Inflammatory macrophage (primary cell): ENCODE measurements around the gene ALPI.
"Not testable (repeated sequence)": the region's sequence is repeated elsewhere in the genome, so short reads cannot be mapped to it uniquely, and the experiment has no call there.

Source experiments
- DNase-seq, 2 donors: peaks; one replicate each; pipeline ENCODE4 v3.0.0-alpha.2; 2020 to 2022

ALPI gene

DNA sequence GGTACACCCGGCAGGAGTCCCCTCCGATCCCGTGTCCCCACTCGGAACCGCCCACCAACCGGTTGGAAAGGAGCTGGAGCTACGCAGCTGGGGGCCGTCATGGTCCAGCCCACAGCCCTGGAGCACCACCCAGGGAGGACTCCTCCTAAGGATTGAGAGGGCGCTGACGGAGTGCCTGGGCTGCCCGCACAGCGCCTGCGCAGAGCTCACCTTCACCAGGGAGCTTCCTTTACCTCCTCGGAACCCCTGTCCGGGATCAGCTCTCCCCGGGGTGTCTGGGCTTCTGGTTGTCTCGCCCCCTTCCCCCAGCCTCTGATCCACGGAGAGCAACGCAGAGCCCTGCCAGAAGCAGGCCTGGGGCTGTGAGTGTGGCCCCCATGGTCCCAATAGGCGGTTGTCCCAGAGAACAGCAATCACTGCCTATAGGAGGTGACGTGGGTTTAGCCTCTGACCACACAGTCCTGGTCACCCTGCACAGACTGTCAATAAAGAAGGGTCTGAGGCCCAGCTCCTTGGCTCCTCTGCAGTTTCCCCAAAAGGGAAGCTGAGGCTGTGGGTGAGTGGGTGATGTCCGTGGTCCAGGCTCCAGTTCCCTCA is 34.7 kb upstream of the ALPI start:
- DNase-seq: no peak

DNA sequence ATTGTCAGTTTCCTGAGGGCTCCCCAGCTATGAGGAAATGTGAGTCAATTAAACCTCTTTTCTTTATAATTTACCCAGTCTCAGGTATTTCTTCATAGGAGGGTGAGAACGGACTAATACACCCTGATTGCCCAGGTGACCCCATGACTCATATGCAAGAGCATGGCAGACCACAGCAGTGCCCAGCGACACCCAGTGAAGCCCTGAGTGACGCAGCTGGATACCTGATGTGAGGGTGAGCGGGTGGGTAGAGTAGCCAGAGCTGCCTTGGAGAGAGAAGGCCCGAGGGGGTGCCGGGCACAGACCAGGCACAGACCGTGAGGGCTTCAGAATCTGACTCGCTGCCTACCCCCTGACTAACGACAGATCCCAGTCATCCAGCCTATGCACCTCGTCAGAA is 33.9 kb upstream of the ALPI start:
- DNase-seq: no peak

DNA sequence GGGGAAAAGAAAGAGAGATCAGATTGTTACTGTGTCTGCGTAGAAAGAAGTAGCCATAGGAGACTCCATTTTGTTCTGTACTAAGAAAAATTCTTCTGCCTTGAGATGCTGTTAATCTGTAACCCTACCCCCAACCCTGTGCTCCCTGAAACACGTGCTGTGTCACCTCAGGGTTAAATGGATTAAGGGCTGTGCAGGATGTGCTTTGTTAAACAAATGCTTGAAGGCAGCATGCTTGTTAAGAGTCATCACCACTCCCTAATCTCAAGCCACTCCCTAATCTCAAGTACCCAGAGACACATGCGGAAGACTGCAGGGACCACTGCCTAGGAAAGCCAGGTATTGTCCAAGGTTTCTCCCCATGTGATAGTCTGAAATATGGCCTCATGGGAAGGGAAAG is 33.0 kb upstream of the ALPI start:
- not testable (repeated sequence) for DNase-seq

DNA sequence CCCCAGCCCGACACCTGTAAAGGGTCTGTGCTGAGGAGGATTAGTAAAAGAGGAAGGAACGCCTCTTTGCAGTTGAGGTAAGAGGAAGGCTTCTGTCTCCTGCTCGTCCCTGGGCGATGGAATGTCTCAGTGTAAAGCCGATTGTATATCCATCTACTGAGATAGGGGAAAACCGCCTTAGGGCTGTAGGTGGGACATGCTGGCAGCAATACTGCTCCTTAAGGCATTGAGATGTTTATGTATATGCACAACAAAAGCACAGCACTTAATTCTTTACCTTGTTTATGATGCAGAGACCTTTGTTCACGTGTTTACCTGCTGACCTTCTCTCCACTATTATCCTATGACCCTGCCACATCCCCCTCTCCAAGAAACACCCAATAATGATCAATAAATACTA is 32.5 kb upstream of the ALPI start:
- DNase-seq: not testable (repeated sequence)

DNA sequence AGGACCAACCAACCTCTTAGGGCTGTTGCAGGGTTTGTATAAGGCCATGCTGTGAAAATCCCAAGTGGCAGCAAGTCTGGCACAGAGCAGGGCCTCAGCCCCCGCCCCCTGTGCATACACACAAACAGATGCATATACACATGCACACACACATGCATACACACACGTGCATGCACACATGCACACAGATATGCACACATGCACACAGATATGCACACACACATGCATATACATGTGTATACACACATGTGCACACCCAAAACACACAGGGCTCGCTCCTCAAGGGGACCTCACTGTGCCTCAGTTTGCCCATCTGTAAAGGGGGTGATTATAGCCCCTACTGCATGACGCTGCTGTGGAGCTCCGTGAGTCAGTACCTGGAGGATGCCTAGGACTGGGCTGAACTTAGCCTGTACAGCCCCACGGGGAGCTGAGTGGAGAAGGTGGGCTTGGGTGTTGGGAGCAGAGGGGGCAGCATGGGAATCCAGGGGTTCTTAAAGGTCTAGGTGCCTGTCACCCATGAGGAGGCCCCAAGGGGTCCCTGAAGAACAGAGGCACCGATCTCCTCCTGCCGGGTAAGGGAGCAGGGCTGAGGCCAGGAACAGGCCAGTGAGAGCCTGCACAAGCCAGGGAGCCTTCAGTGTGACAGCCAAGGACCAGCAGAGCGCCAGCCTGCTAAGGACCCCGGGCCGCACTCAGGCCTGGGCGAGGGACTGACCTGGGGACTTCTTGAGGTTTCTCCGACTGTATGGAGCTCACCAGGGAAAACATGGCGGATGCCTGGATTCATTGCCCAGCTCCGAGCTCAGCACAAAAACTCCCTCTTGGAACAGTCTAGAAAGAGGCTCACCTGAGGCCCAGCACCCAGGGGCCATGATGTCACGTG is 24.0 kb upstream of the ALPI start:
- DNase-seq: no peak

DNA sequence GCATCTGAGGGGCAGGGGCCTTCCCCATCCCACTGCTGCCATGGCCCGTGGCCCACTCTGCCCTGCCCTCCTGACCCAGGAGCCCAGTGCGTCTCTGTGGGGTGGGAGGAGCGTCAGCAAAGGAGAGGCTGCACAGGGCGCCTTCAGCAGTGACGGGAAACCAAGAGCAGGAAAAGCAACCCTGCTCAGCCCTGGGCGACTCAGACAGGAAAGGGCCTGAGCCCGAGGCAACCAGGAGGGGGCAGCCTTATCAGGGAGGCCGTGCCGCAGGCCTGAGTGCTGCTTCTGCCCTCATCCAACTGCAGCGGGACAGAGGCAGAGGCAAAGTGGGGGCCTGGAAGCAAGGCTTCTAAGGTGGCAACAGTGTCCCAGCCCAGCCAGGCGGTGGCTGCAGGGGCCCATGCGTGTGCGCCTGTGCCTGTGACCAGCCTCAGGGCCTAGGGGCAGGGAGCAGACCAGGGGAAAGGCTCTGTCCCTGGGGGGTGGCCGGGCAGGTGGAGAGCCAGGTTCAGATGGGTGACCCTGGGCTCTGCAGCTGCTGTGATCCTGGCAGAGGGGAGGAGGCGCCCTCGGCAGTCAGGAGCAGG is 23.3 kb upstream of the ALPI start:
- peak in 1 of 2 donors; percentile 25 for DNase-seq

DNA sequence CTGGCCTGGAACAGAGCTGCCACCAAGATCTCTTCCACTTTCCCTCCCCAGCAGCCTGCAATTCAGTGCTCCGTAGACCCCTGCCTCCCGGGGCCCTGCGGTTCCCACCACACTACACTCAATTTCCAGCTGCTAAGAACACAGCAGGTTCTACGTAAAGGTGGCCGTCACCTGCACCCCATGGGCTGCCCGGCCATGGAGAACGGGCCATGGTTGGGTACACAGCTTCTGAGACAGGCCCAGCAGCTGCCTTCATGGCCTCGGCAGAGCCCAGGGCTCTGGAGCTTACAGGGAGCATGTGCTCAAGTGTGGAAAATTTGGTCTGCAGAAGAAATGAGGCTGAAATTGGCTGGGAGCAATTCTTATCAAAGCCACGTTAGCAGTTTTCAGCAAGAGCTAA is 22.3 kb upstream of the ALPI start:
- DNase-seq: not testable (repeated sequence)

DNA sequence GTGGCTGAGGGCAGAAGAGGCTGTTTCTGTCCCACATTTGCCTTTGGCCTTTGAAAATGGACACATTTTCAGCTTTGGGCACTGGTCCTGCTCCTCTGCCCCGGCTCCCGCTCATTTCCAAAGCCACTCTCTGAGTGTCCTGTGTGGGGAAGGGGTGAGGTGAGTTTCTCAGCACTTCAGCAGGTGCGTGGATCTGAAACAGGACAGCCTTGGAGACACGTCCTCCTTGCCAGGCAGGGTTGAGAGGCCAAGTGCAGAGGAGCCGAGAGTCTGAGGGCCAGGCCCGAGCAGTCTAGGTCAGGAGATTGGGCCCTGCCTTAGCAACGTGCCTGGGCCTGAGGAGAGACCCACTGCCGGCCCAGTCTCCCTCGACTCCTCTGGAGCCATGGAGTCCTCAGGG is 21.9 kb upstream of the ALPI start:
- no peak for DNase-seq

DNA sequence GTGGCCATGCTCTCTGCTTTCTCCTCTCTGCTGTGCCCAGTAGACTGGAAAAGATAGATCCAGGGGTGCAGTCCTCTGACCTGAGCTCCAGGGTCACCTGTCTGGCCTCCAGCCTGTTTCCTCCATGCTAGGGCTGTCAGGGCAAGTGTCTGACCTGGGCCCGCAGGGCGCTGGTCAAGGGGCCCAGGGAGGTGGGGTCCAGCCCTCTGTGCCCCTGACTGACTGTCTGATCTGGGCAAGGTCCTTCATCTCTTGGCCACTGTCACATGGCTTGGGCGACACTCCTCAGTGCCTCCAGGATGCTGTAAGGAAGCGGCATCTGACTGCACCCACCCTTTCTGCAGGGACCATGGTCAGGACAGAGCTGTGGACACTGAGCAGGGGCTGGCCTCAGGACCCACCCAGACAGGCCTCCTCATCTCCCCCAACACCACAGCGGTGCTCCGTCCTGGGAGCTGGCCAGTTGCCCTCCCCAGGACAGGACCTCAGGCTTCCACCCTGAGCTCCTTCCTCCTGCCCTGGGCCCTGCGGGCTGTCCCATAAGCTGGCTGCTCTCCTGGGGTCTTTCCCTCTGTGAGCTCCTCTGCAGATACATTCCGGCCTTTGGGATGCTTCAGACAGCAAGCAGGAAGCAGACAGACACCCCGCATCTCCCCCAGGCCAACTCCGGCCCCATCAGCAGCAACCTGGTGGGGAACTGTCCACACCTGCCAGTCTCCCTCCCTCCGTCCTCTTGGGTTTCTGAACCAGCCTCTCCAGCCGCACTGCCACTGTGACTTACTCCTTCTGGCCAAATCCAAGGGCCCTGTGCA is 21.2 kb upstream of the ALPI start:
- DNase-seq: no peak

DNA sequence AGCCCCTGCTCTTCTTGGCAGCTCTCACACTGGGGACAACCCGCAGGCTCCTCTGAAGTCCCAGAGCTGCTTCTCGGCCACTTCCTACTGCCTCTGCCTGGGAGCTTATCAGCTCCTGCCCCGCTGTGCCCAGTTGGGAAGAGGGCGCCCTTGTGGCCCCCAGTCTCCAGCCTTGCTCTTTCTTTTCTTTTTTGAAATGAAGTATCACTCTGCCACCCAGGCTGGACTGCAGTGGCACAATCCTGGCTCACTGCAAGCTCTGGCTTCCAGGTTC is 20.6 kb upstream of the ALPI start:
- DNase-seq: no peak

DNA sequence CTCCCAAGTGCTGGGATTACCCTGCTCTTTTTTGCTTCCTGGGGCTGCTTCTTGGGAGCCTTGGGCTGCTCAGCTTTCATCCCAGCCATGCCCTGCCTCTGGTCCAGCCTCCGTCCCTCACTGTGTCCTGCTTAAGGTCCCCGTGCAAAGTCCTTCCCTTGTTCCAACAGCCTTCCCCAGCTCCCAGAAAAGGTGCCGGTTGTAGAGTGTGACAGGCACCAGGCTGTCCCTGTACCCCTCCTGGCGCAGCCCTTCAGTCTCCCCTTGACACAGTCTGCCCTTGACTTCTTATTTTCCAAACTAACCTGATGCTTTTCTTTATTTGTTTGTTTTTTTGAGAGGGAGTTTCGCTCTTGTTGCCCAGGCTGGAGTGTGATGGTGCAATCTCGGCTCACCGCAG is 20.1 kb upstream of the ALPI start:
- no peak for DNase-seq

DNA sequence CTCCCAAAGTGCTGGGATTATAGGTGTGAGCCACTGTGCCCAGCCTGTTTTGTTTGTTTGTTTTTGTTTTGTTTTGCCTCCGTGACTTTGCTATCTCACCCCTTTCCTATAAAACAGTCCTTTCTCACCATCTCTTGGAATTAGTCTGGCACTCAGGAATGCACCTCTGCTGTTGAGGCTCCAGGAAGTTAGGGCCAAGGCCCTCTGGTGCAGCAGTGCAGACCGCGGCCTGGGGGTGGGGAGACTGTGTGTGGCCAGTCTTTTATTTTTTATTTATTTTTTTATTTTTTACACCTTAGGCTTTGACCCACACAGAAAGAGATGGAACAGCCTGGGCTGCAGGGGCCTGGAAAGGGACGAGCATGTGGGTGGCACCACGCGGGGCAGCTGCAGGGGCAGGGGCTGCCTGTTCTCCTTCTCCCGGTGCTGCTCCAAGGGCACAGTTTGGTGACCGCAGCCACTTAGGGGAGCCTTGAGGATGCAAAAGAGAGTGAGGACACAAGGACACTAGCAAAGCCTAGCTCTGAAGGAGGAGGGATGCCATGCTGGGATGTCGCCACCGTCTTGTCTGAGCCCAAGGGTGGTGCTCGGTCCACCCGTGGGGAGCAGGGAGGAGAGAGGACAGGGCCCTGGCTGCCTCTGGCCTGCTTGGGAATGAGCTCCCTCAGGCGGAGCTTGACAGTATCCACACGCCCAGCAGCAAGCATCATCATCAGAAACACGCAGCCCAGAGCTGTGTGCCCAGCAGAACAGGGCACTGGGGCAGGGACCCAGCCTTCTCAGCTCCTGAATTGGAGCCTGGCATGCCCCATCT is 19.4 kb upstream of the ALPI start:
- DNase-seq: no peak

DNA sequence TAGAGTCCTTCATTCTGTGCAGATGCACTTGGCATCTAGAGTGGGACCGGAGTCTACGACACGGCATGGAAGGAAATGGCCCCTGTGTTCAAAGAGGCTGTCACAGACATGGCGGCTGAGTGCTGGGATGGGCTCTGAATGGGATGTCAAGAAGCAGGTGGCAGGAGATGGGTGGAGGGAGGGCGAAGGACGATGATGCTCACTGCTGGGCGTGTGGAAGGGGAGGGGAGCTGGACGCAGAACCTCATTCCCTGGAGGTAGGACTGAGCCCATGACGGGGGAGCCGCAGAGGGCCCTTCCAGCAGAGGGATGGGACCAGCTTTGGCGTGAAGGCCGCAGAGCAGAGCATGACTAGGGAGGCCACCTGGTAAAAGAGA is 18.8 kb upstream of the ALPI start:
- DNase-seq: no peak

DNA sequence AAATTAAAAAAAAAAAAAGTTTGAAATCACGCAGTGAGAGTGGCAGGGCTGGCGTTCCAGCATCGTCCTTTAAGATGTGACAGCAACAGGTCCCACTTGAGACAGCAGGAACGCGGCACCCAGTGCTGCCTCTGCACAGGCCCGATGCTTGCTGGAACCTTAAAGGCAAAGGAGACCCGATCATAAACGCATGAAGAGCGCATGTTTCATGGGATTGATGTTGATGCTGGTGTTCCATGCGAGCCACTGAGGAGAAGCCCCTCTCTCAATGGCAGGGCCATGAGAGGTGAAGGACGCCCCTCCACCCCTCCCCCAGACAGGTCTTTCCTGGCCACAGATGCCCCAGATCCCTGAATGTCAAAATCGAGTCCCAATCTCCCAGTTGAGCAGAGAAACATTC is 17.9 kb upstream of the ALPI start:
- DNase-seq: no peak

DNA sequence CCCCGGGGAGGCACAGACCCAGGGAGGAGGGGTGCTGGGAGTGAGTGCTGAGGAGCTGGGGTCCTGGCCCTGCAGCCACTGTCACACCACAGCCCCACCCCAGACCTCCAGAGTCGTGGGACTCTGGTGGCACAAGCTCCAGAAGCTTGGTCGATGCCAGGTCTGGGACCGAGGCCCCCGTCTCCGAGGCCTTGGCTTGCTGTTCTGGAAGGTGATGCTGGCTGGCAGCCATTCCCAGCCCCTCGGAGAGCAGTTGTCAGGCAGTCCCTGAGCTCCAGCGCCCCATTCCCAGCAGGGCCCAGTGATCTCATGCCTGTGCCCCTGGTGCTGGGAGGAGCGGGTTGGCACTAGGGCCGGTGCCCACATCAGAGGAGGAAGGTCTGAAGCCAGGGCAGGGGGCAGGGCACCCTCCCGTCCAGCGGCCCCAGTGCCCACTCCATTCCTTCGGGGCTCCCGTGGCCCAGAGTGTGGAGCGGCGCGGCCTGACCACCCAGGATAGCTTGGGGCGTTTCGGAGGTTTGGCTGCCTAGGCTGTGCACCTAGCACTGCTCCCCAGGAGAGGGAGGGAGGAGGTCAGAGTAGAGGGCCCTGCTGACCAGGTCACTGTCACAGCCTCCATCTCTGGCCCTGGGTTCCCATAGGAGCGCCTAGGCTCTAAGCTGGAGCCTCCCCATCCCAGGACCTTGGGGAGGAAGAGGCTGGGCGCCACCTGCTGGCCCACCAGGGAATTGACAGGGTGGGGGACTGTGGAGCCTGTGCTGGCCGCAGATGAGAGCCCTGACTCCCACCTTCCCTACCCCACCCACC is 16.8 kb upstream of the ALPI start:
- DNase-seq: peak in 1 of 2 donors; percentile 27

DNA sequence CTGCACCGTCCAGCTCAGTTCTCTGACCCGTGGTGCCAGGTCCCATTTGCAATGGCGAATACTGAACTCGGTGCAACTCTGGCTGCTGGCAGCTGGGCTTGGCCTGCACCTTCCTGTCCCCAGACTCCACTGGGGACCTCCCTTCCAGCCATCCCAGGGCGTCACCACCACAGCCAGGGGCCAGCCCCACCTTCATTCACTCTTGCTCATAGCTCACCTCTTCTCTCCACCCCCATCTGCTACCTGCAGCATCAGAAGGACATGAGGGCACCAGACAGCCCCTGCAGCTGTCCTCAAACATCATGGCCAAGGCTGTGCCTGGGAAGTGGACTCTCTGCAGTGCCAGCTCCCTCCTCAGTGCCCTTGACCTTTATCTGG is 16.2 kb upstream of the ALPI start:
- no peak for DNase-seq

DNA sequence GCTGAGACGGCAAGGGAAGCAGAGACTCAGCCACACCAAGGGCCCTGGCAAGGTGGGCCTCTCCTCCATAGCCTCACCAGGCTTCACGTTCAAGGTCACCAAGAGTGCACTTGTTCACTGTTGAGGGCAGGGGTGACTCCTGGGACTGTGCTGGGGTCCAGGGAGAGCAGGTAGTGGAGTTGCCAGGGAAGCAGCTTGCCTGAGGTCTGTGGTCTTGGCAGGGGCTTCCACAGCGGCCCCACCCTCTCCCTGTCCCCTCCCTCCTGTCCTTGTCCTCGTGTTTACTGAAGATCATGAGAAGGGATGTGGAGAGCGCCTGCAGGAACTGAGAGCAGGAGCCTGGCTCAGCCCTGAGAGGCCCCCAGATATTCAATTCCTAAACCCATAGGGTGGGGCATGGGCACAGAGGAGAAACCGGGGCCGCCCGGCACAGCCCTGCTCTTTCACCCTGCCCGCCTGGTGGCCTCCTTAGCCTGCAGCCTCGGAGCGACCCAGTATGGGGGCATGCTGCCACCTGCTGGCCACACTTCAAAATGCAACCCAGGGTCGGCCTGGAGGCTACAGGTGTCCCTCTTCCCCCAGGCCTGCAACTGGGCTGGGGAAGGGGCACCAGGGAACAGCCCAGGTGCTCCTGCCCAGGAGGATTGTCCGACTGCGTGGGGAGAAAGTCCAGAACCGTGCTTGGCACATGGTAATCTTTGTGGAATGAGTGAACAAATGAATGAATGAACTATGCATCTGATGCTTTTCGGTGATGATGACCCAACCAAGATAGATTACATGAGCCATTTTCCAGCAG is 15.5 kb upstream of the ALPI start:
- DNase-seq: peak; percentile 77 to 83

DNA sequence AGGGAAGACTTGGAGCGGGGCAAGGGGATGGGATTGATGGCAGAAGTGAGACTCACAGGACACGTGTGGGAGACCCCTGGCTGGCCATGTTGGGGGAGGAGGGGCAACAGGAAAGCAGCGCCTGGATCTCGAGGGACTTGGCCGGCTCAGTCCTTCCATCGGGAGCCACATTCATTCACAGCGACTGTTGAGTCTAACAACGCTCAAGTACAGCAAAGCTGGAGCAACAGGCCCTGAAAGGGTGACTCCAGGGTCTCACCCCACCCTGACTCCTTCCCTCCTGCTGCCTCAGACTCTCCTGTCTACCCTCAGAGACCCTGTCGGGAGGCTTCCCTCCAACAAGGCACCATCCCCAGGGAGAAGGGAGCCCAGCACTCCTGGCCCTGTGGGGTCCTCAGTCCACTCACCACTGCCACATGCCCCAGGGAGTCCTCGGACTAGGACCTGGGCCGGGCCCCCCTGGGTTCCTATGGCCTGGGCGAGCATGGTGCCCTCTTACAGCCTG is 14.8 kb upstream of the ALPI start:
- DNase-seq: no peak

DNA sequence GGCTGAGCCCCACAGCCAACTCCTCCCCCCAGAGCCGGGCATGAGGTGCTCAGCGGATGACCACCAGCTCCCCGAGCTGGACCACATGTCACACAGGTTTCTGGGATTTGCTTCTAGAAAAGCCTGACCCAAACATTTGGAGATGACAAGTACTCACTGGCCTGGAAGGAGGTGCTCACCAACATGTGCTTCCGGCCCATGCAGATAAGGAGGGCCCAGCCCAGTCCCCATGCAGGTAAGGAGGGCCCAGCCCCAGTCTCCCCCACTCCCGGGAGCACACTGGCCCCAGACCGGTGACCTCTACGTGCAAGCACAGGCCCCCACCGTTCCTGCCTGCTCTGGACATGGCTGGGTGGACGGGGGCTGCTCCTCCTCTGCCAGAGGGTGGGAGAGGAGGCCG is 14.0 kb upstream of the ALPI start:
- DNase-seq: not testable (repeated sequence)

DNA sequence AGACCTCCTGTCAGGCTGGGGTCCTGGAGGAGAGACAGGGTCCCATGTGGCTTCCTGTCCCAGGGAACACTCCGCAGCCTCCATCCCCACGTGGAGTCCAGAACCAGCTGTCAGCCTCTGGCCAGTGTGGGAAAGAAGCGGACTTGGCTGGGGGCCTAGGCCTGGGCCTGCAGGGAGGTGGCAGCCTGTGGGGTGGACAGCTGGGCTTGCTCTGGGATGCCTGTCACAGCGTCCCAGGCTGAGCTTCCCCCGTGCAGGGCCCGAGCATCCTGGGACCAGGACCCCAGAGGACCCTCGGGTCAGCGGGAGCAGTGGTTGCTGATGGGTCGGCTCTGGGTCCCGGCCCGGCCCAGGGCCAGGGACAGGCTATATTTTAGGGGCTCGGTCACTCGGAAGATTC is 13.5 kb upstream of the ALPI start:
- DNase-seq: not testable (repeated sequence)

DNA sequence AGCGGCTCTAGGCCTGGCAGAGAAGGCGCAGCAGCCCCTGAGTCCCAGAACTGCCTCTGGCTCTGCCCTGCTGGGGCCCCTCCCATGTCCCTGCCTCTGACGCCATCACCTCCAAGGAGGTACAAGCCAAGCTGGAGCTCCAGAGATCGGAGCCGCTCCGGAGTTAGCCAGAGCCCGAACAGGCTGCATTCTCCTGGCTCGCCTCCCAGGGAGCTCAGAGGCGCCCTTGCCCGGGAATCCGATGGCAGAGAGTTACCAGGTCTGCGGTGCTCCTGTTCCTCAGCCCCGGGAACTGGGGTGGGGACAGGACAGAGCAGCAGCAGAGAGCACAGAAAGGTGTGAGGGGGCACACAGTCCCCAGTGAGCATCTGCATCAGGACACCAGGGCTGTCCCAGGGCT is 12.9 kb upstream of the ALPI start:
- DNase-seq: not testable (repeated sequence)
